ENCODE measurements around the gene SLC39A11.

The SLC39A11 gene

DNA sequence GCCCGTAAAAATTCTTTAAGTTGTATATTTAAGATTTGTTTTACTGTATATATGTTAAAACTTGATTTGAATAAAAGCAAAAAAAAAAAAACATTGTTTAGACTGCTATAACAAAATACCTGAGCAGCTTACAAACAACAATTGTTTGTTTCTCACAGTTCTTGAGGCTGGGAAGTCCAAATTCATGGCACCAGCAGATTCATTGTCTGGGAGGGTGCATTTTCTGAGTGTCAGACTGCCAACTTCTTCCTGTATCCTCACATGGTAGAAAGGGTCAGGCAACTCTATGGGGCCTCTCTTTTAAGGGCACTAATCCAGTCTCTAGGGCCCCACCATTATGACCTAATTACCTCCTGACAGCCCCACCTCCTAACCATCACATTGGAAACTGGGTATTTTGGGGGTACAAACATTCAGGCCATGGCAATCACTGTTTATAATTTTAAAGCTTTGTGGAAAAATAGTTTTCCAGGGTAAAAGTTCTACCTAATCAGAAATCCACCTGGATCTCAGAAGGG is 281.4 kb downstream of the SLC39A11 start:
- DNase-seq (ENCODE audit: low read depth): no peak
- TF ChIP-seq, protein P1, sequence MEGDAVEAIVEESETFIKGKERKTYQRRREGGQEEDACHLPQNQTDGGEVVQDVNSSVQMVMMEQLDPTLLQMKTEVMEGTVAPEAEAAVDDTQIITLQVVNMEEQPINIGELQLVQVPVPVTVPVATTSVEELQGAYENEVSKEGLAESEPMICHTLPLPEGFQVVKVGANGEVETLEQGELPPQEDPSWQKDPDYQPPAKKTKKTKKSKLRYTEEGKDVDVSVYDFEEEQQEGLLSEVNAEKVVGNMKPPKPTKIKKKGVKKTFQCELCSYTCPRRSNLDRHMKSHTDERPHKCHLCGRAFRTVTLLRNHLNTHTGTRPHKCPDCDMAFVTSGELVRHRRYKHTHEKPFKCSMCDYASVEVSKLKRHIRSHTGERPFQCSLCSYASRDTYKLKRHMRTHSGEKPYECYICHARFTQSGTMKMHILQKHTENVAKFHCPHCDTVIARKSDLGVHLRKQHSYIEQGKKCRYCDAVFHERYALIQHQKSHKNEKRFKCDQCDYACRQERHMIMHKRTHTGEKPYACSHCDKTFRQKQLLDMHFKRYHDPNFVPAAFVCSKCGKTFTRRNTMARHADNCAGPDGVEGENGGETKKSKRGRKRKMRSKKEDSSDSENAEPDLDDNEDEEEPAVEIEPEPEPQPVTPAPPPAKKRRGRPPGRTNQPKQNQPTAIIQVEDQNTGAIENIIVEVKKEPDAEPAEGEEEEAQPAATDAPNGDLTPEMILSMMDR (conservative IDR thresholded peaks at IDR 0.05; ENCODE audit: low read length): no peak
- H3K4me3 ChIP-seq (ENCODE audit: low read length): no peak overlapping the region

DNA sequence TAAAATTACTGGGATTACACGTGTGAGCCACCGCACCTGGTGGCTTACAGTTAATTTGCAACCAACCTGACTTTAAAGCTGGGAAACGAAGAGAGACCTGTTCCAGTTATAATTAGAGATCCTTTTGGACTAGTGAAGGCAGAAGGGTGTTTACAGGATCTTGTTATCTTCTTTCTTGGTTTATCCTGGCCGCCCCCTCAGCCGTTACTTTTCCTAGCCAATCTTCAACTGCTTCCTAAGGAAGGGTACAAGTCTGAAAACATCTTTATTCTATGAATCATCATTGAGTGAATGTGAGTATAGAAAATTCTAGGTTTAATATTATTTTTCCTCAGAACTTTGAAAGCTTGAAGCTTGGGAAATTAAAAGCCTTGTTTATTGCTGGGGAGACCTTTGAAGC is 286.5 kb downstream of the SLC39A11 start:
- DNase-seq (ENCODE audit: low read depth): no peak
- no peak overlapping the region for H3K4me3 ChIP-seq (ENCODE audit: low read length)
- TF ChIP-seq, protein P1 (conservative IDR thresholded peaks at IDR 0.05; ENCODE audit: low read length): no peak

DNA sequence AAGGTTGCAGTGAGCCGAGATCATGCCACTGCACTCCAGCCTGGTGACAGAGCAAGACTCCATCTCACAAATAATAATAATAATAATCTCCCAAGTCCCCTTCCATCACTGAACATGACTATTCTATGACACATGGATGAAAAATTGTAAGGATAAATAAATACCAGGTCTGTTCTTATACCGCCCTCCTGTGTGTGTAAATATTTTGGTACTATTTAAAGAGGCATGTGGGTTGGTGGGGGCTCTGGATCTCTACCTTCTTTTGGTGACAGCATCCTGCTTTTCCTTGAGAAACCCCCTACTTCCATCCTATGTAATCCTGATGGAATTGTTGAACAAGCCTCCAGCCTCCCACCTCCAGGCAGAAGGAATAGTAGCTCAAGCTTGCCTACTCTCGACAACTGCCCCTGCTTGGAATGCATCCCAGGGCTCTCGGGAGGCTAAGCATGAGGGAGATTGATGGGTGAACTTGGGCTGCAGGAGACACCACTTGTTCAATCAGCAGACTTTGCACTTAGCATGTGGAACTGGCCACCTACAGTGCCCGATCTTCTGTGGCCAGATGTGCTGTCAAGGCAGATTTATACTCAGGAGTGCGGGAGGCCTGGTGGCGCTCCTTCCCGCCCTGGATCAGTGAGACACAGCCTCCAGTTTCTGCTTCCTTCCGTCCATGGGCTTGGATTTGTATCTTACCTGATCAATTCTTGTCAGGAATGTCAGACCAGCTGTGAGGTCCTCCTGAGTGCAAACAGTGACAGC is 287.4 kb downstream of the SLC39A11 start:
- DNase-seq (ENCODE audit: low read depth): no peak
- TF ChIP-seq, protein P1 (conservative IDR thresholded peaks at IDR 0.05; ENCODE audit: low read length): no peak
- H3K4me3 ChIP-seq (ENCODE audit: low read length): no peak overlapping the region

DNA sequence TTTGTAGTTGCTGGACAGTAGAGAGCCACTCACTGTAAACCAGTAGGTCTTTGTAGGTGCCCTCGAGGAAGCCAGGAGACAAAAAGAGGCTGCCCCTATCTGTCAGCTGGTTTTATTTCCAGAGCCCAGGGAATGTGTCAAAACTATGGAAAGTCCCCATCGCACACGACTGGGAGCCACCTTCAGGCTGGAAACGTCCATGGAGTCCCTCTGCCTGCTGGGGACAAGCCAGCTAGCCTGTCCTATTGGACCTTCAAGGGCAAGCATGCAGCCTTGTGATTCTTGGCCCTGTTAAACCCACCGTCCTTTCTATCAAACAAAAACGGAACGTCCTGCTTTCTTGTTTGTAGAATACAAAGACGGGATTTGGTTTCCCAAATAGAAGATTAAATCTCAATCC is 289.8 kb downstream of the SLC39A11 start:
- DNase-seq (ENCODE audit: low read depth): no peak

DNA sequence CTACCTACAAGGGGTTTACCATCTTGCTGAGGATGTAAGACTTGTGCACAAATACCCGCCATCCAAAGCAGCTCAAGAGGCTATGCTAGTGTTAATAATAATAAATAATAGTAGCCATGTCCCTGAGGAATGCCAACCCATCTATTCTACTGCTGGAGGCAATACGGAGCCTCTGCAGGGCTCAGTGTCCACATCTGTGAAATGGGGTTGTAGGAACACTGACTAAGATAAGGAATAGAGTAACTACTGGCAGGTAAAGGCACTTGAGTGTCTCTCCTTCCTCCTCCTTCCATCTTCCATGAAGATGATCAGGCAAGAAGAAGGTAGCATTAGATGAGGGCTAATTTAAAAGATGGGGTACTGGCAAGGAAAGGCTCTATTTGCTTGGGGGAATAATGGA is 295.3 kb downstream of the SLC39A11 start:
- no peak overlapping the region for H3K4me3 ChIP-seq (ENCODE audit: low read length)
- TF ChIP-seq, protein P1 (conservative IDR thresholded peaks at IDR 0.05; ENCODE audit: low read length): no peak
- no peak for DNase-seq (ENCODE audit: low read depth)

More for the DNA sequence above, 289.8 kb downstream of the SLC39A11 start:
- TF ChIP-seq, protein P1 (conservative IDR thresholded peaks at IDR 0.05; ENCODE audit: low read length): no peak
- no peak overlapping the region for H3K4me3 ChIP-seq (ENCODE audit: low read length)

DNA sequence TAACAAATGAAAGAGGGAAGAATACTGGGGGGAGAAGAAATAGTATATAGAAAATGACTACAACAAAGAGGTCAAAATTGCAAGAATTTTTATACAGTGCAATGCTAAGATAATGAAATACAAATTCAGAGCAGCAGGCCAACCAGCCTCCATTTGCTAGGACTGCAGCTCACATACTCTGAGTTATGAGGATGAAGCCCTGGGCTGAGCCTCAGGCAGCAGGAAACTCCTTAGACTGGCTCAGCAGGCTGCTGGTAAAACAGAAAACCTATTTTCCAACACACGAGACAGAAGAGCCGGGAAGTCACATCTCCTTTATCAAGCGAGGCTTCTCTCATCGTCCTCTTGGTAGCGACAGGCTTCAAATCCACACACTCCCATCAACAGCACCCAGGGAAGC is 296.5 kb downstream of the SLC39A11 start:
- H3K4me3 ChIP-seq (ENCODE audit: low read length): no peak overlapping the region
- TF ChIP-seq, protein P1 (conservative IDR thresholded peaks at IDR 0.05; ENCODE audit: low read length): no peak
- no peak for DNase-seq (ENCODE audit: low read depth)

DNA sequence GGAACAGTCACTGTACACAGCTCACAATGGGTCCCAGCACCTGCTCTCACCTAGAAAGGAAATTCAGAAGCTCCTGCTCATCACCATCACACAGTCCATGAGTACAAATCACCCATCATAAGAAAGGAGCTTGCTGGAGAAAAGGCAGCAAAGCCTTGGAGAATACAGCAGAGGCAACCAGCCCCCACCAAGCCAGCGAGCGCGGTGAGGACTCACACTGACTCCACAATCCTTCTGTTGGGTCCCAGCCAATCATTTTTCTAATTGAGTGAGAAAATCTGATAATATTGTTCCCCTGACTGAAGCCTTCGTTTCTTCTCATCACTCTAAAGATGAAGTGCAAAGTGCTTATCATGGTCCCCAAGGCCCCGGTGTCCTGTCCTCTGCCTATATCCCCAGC is 298.3 kb downstream of the SLC39A11 start:
- no peak for DNase-seq (ENCODE audit: low read depth)
- no peak overlapping the region for H3K4me3 ChIP-seq (ENCODE audit: low read length)
- TF ChIP-seq, protein P1 (conservative IDR thresholded peaks at IDR 0.05; ENCODE audit: low read length): no peak
